CD4-positive, alpha-beta T cell treated with Interferon gamma for 1 hour (primary cell): ENCODE results near the gene HIVEP1.

Experiments used
- DNase-seq: peaks from one replicate; pipeline ENCODE4 v3.0.0-alpha.2; 2020

The HIVEP1 gene

GRCh38 chr6:12012038-12012557 is at the start of gene HIVEP1:
Gene HIVEP1, plus strand, starts transcription at chr6:12012312. Its CDS starts 3,317 bp downstream, at chr6:12015629.
- DNase-seq = no peak

- no peak for DNase-seq
Observed at GRCh38 chr6:11963756-11964500, 48.2 kb upstream of the HIVEP1 start.

GRCh38 chr6:11964729-11965335 is 47.3 kb upstream of the HIVEP1 start:
- DNase-seq = no peak

- no peak for DNase-seq
Observed at GRCh38 chr6:11965499-11965898, 46.6 kb upstream of the HIVEP1 start.

- DNase-seq = no peak
Observed at GRCh38 chr6:11968241-11968806, 43.8 kb upstream of the HIVEP1 start.

GRCh38 chr6:11969092-11969491 is 43.0 kb upstream of the HIVEP1 start:
- DNase-seq = no peak

GRCh38 chr6:11970114-11970513 is 42.0 kb upstream of the HIVEP1 start:
- no peak for DNase-seq

GRCh38 chr6:11971154-11971553 is 41.0 kb upstream of the HIVEP1 start:
- no peak for DNase-seq

- no peak for DNase-seq
Observed at GRCh38 chr6:11972270-11972669, 39.8 kb upstream of the HIVEP1 start.

- no peak for DNase-seq
Observed at GRCh38 chr6:11972806-11973205, 39.3 kb upstream of the HIVEP1 start.

GRCh38 chr6:11973238-11973637 is 38.9 kb upstream of the HIVEP1 start:
- no peak for DNase-seq

GRCh38 chr6:11974089-11974488 is 38.0 kb upstream of the HIVEP1 start:
- no peak for DNase-seq

- peak; percentile 74 for DNase-seq
Observed at GRCh38 chr6:11975353-11975977, 36.6 kb upstream of the HIVEP1 start.

- DNase-seq = no peak
Observed at GRCh38 chr6:11976489-11976888, 35.6 kb upstream of the HIVEP1 start.

GRCh38 chr6:11977193-11977592 is 34.9 kb upstream of the HIVEP1 start:
- DNase-seq = no peak

GRCh38 chr6:11977738-11978137 is 34.4 kb upstream of the HIVEP1 start:
- DNase-seq = no peak

GRCh38 chr6:11978169-11978987 is 33.7 kb upstream of the HIVEP1 start:
- DNase-seq = no peak

GRCh38 chr6:11979866-11980265 is 32.2 kb upstream of the HIVEP1 start:
- no peak for DNase-seq

GRCh38 chr6:11983306-11983705 is 28.8 kb upstream of the HIVEP1 start:
- DNase-seq = no peak

GRCh38 chr6:11987386-11987785 is 24.7 kb upstream of the HIVEP1 start:
- no peak for DNase-seq

- DNase-seq = no peak
Observed at GRCh38 chr6:11989386-11989785, 22.7 kb upstream of the HIVEP1 start.

GRCh38 chr6:11992086-11992485 is 20.0 kb upstream of the HIVEP1 start:
- no peak for DNase-seq
